Measurements from ENCODE around the gene RBP5. TPM values are rescaled to one million over a fixed set of nuclear protein-coding genes. Genes with fewer than 3 reads are reported as not detected.

RBP5 gene
- 3.9 TPM for total RNA-seq (ENCODE audit: insufficient read depth, low replicate concordance)

GRCh38 chr12:7128681-7129286 is at the start of gene RBP5:
Gene RBP5, minus strand, starts transcription at chr12:7128889. Its CDS starts 114 bp downstream, at chr12:7128775.
- DNase-seq (ENCODE audit: low spot score), result no peak

GRCh38 chr12:7178481-7178880 is 49.8 kb upstream of the RBP5 start:
- DNase-seq (ENCODE audit: low spot score), result no peak

- no peak for DNase-seq (ENCODE audit: low spot score)
Observed at GRCh38 chr12:7176595-7176994, 47.9 kb upstream of the RBP5 start.

- no peak for DNase-seq (ENCODE audit: low spot score)
Observed at GRCh38 chr12:7175493-7175892, 46.8 kb upstream of the RBP5 start.

GRCh38 chr12:7171854-7172253 is 43.2 kb upstream of the RBP5 start:
- DNase-seq (ENCODE audit: low spot score), result no peak

GRCh38 chr12:7169951-7170350 is 41.3 kb upstream of the RBP5 start:
- DNase-seq (ENCODE audit: low spot score), result no peak

- peak; percentile 35 for DNase-seq (ENCODE audit: low spot score)
Observed at GRCh38 chr12:7162691-7163114, 34.0 kb upstream of the RBP5 start.

GRCh38 chr12:7161811-7162210 is 33.1 kb upstream of the RBP5 start:
- peak; percentile 87 for DNase-seq (ENCODE audit: low spot score)

GRCh38 chr12:7161327-7161726 is 32.6 kb upstream of the RBP5 start:
- DNase-seq (ENCODE audit: low spot score), result no peak

- DNase-seq (ENCODE audit: low spot score), result no peak
Observed at GRCh38 chr12:7160183-7160582, 31.5 kb upstream of the RBP5 start.

- DNase-seq (ENCODE audit: low spot score), result no peak
Observed at GRCh38 chr12:7158781-7159609, 30.3 kb upstream of the RBP5 start.

GRCh38 chr12:7157391-7157790 is 28.7 kb upstream of the RBP5 start:
- DNase-seq (ENCODE audit: low spot score), result no peak

GRCh38 chr12:7156259-7157197 is 27.8 kb upstream of the RBP5 start:
- no peak for DNase-seq (ENCODE audit: low spot score)

- DNase-seq (ENCODE audit: low spot score), result no peak
Observed at GRCh38 chr12:7155471-7156034, 26.9 kb upstream of the RBP5 start.

- no peak for DNase-seq (ENCODE audit: low spot score)
Observed at GRCh38 chr12:7154901-7155470, 26.3 kb upstream of the RBP5 start.

GRCh38 chr12:7154042-7154441 is 25.4 kb upstream of the RBP5 start:
- no peak for DNase-seq (ENCODE audit: low spot score)

GRCh38 chr12:7152818-7153217 is 24.1 kb upstream of the RBP5 start:
- no peak for DNase-seq (ENCODE audit: low spot score)

- no peak for DNase-seq (ENCODE audit: low spot score)
Observed at GRCh38 chr12:7151532-7151931, 22.8 kb upstream of the RBP5 start.

- no peak for DNase-seq (ENCODE audit: low spot score)
Observed at GRCh38 chr12:7150841-7151240, 22.2 kb upstream of the RBP5 start.

- no peak for DNase-seq (ENCODE audit: low spot score)
Observed at GRCh38 chr12:7150356-7150755, 21.7 kb upstream of the RBP5 start.

- no peak for DNase-seq (ENCODE audit: low spot score)
Observed at GRCh38 chr12:7146906-7147305, 18.2 kb upstream of the RBP5 start.
